ENCODE results near the gene MYO1H. TPM values are rescaled to one million over a fixed set of nuclear protein-coding genes. Genes with fewer than 3 reads are reported as not detected.

The MYO1H gene
- total and polyA plus RNA-seq, 2 of the 8 experiments (the other 6 are each of a cell fraction or from before 2014, with no cell fraction given) = 0.03 TPM; not detected in 1

DNA sequence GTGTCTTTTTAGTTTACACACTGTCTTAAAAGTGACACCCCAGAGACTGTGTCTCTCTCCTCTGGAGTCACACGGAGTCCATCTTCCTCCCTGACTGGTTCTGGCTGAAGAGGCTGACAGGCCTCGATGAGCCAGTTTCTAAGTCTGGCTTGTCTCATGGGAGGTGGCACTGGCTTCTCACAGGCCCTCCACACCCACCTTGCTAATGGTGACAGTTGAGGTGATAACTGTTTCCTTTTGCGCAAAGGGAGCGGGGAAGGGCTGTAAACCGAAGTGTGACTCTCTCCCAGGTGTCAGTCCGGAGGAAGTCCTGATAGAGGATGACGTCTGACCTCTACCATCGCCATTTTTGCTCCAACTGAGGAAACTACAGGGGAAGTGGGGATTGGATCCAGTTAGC is 99.2 kb downstream of the MYO1H start (continued):
- no peak for TF ChIP-seq TCF12 (IDR thresholded peaks at IDR 0.05; ENCODE audit: low read depth, low read length)
- TF ChIP-seq EP300 (IDR thresholded peaks at IDR 0.05; ENCODE audit: borderline replicate concordance in 1 of 2, low read depth in 2 of 2, low read length in 2 of 2) = no peak
- TF ChIP-seq, protein P1, sequence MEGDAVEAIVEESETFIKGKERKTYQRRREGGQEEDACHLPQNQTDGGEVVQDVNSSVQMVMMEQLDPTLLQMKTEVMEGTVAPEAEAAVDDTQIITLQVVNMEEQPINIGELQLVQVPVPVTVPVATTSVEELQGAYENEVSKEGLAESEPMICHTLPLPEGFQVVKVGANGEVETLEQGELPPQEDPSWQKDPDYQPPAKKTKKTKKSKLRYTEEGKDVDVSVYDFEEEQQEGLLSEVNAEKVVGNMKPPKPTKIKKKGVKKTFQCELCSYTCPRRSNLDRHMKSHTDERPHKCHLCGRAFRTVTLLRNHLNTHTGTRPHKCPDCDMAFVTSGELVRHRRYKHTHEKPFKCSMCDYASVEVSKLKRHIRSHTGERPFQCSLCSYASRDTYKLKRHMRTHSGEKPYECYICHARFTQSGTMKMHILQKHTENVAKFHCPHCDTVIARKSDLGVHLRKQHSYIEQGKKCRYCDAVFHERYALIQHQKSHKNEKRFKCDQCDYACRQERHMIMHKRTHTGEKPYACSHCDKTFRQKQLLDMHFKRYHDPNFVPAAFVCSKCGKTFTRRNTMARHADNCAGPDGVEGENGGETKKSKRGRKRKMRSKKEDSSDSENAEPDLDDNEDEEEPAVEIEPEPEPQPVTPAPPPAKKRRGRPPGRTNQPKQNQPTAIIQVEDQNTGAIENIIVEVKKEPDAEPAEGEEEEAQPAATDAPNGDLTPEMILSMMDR (IDR thresholded peaks at IDR 0.05; ENCODE audit: control extremely low read depth in 1 of 3, insufficient read depth in 1 of 3, low read depth in 1 of 3, low read length in 3 of 3) = no peak
- no peak for TF ChIP-seq TAF7 (optimal IDR thresholded peaks at IDR 0.05; ENCODE audit: borderline replicate concordance, low read depth, low read length)
- TF ChIP-seq, protein P2, sequence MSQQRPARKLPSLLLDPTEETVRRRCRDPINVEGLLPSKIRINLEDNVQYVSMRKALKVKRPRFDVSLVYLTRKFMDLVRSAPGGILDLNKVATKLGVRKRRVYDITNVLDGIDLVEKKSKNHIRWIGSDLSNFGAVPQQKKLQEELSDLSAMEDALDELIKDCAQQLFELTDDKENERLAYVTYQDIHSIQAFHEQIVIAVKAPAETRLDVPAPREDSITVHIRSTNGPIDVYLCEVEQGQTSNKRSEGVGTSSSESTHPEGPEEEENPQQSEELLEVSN (IDR thresholded peaks at IDR 0.05) = no peak
- TF ChIP-seq POLR2A (IDR thresholded peaks at IDR 0.05; ENCODE audit: control extremely low read depth in 1 of 2, low read depth in 2 of 2, low read length in 2 of 2) = no peak
